ENCODE measurements around the gene ACVR1B. TPM values are rescaled to one million over a fixed set of nuclear protein-coding genes. Genes with fewer than 3 reads are reported as not detected.

ACVR1B gene
- total and polyA plus RNA-seq, 2 experiments from 2014 or later, result 2.4 to 7.5 TPM

DNA sequence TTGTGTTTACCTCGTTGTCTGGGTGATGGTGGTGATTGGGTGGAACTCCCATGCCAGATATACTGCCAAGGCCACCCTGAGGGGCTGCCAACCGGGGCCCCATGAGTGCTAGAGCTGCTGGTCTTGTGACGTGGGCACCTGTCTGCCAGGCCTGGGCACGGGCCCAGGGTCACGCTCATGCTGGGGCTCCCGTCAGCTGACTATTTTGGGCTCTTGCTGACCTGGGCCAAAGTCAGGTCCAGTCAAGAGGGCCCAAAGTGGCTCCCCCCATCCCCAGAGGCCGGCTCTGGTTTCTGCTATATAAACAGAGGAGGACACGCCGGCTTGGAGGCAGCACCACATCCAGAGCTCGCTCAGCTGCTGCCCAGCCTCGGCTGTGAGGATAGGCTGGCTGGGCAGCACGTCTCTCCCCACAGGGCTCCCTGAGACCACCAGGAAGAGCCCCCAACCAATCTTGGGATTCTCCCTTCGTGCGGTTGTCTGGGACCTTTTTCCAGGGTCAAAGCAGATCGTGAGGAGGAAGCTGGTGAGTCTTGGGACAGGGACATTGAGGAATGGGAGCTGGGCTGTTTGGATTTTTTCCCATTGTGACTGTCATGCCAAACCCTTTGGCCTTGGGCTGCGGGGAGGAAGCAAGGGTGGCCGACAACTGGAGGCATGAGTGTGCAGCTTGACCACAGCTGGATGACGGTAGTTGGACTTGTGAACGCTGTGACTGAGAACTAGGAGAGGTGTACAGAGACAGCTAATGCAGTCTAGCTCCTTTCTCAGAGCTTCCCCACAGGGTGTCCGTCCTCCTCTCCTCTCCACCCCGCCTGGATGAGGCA, 92.1 kb downstream of the ACVR1B start (continued):
- TF ChIP-seq CREB1 (CRISPR knock-in tag; IDR thresholded peaks at IDR 0.05; ENCODE audit: low read depth) (no peak), NANOG (IDR thresholded peaks at IDR 0.05; ENCODE audit: borderline replicate concordance) (no peak), STAT1 (IDR thresholded peaks at IDR 0.05; ENCODE audit: unreplicated experiment) (no peak), POLR2AphosphoS5 (IDR thresholded peaks at IDR 0.05; ENCODE audit: low read depth) (no peak), EZH2phosphoT487 (IDR thresholded peaks at IDR 0.05; ENCODE audit: unreplicated experiment) (no peak)
- TF ChIP-seq, protein P1, sequence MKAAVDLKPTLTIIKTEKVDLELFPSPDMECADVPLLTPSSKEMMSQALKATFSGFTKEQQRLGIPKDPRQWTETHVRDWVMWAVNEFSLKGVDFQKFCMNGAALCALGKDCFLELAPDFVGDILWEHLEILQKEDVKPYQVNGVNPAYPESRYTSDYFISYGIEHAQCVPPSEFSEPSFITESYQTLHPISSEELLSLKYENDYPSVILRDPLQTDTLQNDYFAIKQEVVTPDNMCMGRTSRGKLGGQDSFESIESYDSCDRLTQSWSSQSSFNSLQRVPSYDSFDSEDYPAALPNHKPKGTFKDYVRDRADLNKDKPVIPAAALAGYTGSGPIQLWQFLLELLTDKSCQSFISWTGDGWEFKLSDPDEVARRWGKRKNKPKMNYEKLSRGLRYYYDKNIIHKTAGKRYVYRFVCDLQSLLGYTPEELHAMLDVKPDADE (IDR thresholded peaks at IDR 0.05), result no peak
- TF ChIP-seq, protein P2, sequence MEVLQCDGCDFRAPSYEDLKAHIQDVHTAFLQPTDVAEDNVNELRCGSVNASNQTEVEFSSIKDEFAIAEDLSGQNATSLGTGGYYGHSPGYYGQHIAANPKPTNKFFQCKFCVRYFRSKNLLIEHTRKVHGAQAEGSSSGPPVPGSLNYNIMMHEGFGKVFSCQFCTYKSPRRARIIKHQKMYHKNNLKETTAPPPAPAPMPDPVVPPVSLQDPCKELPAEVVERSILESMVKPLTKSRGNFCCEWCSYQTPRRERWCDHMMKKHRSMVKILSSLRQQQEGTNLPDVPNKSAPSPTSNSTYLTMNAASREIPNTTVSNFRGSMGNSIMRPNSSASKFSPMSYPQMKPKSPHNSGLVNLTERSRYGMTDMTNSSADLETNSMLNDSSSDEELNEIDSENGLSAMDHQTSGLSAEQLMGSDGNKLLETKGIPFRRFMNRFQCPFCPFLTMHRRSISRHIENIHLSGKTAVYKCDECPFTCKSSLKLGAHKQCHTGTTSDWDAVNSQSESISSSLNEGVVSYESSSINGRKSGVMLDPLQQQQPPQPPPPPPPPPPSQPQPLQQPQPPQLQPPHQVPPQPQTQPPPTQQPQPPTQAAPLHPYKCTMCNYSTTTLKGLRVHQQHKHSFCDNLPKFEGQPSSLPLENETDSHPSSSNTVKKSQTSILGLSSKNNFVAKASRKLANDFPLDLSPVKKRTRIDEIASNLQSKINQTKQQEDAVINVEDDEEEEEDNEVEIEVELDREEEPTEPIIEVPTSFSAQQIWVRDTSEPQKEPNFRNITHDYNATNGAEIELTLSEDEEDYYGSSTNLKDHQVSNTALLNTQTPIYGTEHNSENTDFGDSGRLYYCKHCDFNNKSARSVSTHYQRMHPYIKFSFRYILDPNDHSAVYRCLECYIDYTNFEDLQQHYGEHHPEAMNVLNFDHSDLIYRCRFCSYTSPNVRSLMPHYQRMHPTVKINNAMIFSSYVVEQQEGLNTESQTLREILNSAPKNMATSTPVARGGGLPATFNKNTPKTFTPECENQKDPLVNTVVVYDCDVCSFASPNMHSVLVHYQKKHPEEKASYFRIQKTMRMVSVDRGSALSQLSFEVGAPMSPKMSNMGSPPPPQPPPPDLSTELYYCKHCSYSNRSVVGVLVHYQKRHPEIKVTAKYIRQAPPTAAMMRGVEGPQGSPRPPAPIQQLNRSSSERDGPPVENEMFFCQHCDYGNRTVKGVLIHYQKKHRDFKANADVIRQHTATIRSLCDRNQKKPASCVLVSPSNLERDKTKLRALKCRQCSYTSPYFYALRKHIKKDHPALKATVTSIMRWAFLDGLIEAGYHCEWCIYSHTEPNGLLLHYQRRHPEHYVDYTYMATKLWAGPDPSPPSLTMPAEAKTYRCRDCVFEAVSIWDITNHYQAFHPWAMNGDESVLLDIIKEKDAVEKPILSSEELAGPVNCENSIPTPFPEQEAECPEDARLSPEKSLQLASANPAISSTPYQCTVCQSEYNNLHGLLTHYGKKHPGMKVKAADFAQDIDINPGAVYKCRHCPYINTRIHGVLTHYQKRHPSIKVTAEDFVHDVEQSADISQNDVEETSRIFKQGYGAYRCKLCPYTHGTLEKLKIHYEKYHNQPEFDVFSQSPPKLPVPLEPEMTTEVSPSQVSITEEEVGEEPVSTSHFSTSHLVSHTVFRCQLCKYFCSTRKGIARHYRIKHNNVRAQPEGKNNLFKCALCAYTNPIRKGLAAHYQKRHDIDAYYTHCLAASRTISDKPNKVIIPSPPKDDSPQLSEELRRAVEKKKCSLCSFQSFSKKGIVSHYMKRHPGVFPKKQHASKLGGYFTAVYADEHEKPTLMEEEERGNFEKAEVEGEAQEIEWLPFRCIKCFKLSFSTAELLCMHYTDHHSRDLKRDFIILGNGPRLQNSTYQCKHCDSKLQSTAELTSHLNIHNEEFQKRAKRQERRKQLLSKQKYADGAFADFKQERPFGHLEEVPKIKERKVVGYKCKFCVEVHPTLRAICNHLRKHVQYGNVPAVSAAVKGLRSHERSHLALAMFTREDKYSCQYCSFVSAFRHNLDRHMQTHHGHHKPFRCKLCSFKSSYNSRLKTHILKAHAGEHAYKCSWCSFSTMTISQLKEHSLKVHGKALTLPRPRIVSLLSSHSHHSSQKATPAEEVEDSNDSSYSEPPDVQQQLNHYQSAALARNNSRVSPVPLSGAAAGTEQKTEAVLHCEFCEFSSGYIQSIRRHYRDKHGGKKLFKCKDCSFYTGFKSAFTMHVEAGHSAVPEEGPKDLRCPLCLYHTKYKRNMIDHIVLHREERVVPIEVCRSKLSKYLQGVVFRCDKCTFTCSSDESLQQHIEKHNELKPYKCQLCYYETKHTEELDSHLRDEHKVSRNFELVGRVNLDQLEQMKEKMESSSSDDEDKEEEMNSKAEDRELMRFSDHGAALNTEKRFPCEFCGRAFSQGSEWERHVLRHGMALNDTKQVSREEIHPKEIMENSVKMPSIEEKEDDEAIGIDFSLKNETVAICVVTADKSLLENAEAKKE (CRISPR knock-in tag; IDR thresholded peaks at IDR 0.05), result no peak

Data from GM23338 (cell line).